Parathyroid adenoma (tissue), 2 donors: ENCODE measurements around the gene KNDC1.

Experiments
- H2AFZ ChIP-seq: fragments of 300-600 bp; sonication (generic); one replicate; pipeline ENCODE4 v1.7.0; 2017; ENCODE audit warnings: antibody characterized with exemption, mild to moderate bottlenecking
- H3K27ac ChIP-seq: fragments of 300-600 bp; sonication (generic); one replicate; pipeline ENCODE4 v1.7.0; 2017
- H3K27me3 ChIP-seq: fragments of 300-600 bp; sonication (generic); one replicate; pipeline ENCODE4 v1.7.0; 2017; ENCODE audit warnings: low read length; ENCODE audit not compliant: control insufficient read depth, insufficient read depth
- H3K36me3 ChIP-seq: fragments of 300-600 bp; sonication (generic); one replicate; pipeline ENCODE4 v1.7.0; 2017; ENCODE audit warnings: low read length; ENCODE audit not compliant: control insufficient read depth, insufficient read depth
- H3K4me1 ChIP-seq: fragments of 300-600 bp; sonication (generic); one replicate; pipeline ENCODE4 v1.7.0; 2017; ENCODE audit warnings: control low read depth
- H3K4me2 ChIP-seq: fragments of 300-600 bp; sonication (generic); one replicate; pipeline ENCODE4 v1.7.0; 2017; ENCODE audit warnings: low read length
- H3K4me3 ChIP-seq: fragments of 300-600 bp; sonication (generic); one replicate; pipeline ENCODE4 v1.7.0; 2017; ENCODE audit warnings: low read depth, low read length
- H3K79me2 ChIP-seq: fragments of 300-600 bp; sonication (generic); one replicate; pipeline ENCODE4 v1.7.0; 2017; ENCODE audit warnings: control low read depth
- H3K9ac ChIP-seq: fragments of 300-600 bp; sonication (generic); one replicate; pipeline ENCODE4 v1.7.0; 2017; ENCODE audit warnings: mild to moderate bottlenecking
- H3K9me3 ChIP-seq: fragments of 300-600 bp; sonication (generic); one replicate; pipeline ENCODE4 v1.7.0; 2017; ENCODE audit warnings: low read length; ENCODE audit not compliant: control insufficient read depth
- TF ChIP-seq, protein P1 (sequence below): fragments of 300-600 bp; sonication (generic); IDR thresholded peaks from one replicate; pipeline ENCODE4 v1.7.0; 2017; ENCODE audit warnings: antibody characterized with exemption, mild to moderate bottlenecking
- donor health status: primary hyperparathyroidism.

KNDC1 gene

DNA sequence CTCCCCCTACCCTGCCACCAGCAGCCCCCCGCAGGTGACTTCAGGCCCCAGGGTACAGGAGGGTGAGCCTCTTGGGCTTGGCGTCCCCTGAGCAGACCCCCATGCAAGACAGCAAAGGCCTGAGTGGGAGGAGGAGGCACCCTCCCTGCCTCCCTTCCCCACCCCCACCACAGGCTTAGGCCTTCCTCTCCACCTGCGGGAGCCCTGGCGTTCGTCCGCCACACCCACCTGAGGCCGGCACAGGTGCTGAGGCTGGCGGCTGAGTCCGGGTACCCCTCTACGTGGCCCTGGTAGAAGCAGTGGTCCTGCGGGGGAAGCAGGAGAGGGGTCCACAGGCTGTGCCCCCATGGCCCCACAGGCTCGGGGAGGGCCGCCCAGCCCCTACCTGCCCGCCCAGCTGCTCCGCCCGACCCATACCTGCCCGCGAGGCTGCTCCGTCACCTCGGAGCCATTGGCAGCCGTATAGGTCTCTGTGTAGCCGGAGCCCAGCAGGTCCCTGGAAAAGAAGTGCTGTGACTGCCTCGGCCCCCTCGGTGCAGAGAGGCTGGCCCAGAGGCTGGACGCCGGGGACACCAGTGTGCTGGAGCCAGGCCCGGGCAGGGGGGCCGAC is 113.6 kb downstream of the KNDC1 start:
- Histone ChIP-seq H3K27me3 (no peaks in the 10 kb centered on the region), H3K9me3 (no peaks in the 10 kb centered on the region), H3K4me2 (no peak overlapping the region), H3K4me1 (peaks cover 3% of the 10 kb centered on the region), H3K36me3 (no peaks in the 10 kb centered on the region), H2AFZ (no peak overlapping the region), H3K4me3 (no peak overlapping the region), H3K9ac (no peak overlapping the region), H3K27ac (no peak overlapping the region), H3K79me2 (no peaks in the 10 kb centered on the region)
- TF ChIP-seq, protein P1, sequence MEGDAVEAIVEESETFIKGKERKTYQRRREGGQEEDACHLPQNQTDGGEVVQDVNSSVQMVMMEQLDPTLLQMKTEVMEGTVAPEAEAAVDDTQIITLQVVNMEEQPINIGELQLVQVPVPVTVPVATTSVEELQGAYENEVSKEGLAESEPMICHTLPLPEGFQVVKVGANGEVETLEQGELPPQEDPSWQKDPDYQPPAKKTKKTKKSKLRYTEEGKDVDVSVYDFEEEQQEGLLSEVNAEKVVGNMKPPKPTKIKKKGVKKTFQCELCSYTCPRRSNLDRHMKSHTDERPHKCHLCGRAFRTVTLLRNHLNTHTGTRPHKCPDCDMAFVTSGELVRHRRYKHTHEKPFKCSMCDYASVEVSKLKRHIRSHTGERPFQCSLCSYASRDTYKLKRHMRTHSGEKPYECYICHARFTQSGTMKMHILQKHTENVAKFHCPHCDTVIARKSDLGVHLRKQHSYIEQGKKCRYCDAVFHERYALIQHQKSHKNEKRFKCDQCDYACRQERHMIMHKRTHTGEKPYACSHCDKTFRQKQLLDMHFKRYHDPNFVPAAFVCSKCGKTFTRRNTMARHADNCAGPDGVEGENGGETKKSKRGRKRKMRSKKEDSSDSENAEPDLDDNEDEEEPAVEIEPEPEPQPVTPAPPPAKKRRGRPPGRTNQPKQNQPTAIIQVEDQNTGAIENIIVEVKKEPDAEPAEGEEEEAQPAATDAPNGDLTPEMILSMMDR, result no peak

GRCh38 chr10:133274751-133275683 is 115.0 kb downstream of the KNDC1 start:
- no peaks in the 10 kb centered on the region for H3K9me3 ChIP-seq
- H3K27ac ChIP-seq, result no peak overlapping the region
- H3K27me3 ChIP-seq, result no peaks in the 10 kb centered on the region
- TF ChIP-seq, protein P1, result no peak
- H3K79me2 ChIP-seq, result no peaks in the 10 kb centered on the region
- H2AFZ ChIP-seq, result no peak overlapping the region
- no peak overlapping the region for H3K9ac ChIP-seq
- no peak overlapping the region for H3K4me2 ChIP-seq
- H3K4me3 ChIP-seq, result no peak overlapping the region
- H3K4me1 ChIP-seq, result peaks cover 3% of the 10 kb centered on the region
- H3K36me3 ChIP-seq, result no peaks in the 10 kb centered on the region

DNA sequence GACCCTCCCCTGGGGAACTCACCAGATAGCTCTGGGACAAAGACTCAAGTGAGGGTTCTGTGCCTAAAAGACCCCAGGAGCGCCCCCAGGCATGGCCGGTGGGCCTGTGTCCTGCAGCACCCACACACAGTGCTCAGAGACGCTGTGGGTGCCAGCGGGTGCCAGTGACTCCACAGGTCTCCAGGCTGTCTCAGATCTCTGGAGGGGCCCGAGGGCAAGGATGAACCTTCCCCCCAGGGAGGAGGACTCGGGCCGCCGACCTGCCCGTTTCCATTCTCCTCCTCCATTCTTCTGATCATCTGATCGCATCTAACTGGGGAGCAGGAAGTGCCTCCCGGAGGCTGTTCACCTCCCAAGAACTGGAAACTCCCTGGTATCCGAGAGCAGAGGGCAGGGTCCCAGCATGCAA is 115.7 kb downstream of the KNDC1 start:
- Histone ChIP-seq H2AFZ (no peak overlapping the region), H3K27me3 (no peaks in the 10 kb centered on the region), H3K27ac (no peak overlapping the region), H3K9ac (no peak overlapping the region), H3K4me3 (no peak overlapping the region), H3K4me2 (no peak overlapping the region), H3K79me2 (no peaks in the 10 kb centered on the region), H3K9me3 (no peaks in the 10 kb centered on the region), H3K36me3 (no peaks in the 10 kb centered on the region), H3K4me1 (peaks cover 3% of the 10 kb centered on the region)
- TF ChIP-seq, protein P1, result no peak
